ENCODE data around the gene DHRS7B. TPM values are rescaled to one million over a fixed set of nuclear protein-coding genes. Genes with fewer than 3 reads are reported as not detected.
A peak's percentile ranks its signal among the peaks of the same experiment; 100 is the strongest.

Gene DHRS7B
- total and polyA plus RNA-seq, 2 of the 13 experiments (the other 11 are each of a cell fraction or from before 2014, with no cell fraction given): 20.0 to 35.8 TPM

GRCh38 chr17:21094298-21094704, 32.5 kb upstream of the DHRS7B start (continued):
- TF ChIP-seq PAX8 (CRISPR knock-in tag; IDR thresholded peaks at IDR 0.05; ENCODE audit: borderline replicate concordance) (no peak), SNRNP70 (IDR thresholded peaks at IDR 0.05; ENCODE audit: low read depth, low read length) (no peak), ZC3H13 (CRISPR knock-in tag; IDR thresholded peaks at IDR 0.05) (no peak), ZNF678 (CRISPR knock-in tag; IDR thresholded peaks at IDR 0.05) (no peak), U2AF1 (optimal IDR thresholded peaks at IDR 0.05; ENCODE audit: low read depth, low read length) (no peak), GATAD2A (CRISPR knock-in tag; IDR thresholded peaks at IDR 0.05) (0 out of 2 replicates have a peak, but pooled peaks have one; percentile 13), RFX1 (IDR thresholded peaks at IDR 0.05) (no peak), ZNF780A (CRISPR knock-in tag; IDR thresholded peaks at IDR 0.05) (no peak), ZNF713 (CRISPR knock-in tag; IDR thresholded peaks at IDR 0.05) (no peak), GLI4 (CRISPR knock-in tag; IDR thresholded peaks at IDR 0.05; ENCODE audit: borderline replicate concordance) (no peak), PHF21A (CRISPR knock-in tag; IDR thresholded peaks at IDR 0.05) (no peak), ZGPAT (CRISPR knock-in tag; IDR thresholded peaks at IDR 0.05) (peak; percentile 33; the same call in 1 of the 2 replicates), ZNF441 (CRISPR knock-in tag; IDR thresholded peaks at IDR 0.05; ENCODE audit: borderline replicate concordance) (no peak), MAZ (IDR thresholded peaks at IDR 0.05; ENCODE audit: borderline replicate concordance, low read depth, low read length) (no peak), MAZ (CRISPR knock-in tag; IDR thresholded peaks at IDR 0.05; ENCODE audit: low read depth) (no peak), GPBP1L1 (CRISPR knock-in tag; IDR thresholded peaks at IDR 0.05) (no peak), EHMT2 (IDR thresholded peaks at IDR 0.05; ENCODE audit: borderline replicate concordance, low read depth, low read length) (no peak), ZNF343 (CRISPR knock-in tag; IDR thresholded peaks at IDR 0.05) (no peak), TBX2 (CRISPR knock-in tag; IDR thresholded peaks at IDR 0.05; ENCODE audit: borderline replicate concordance) (no peak), NR1H2 (CRISPR knock-in tag; IDR thresholded peaks at IDR 0.05; ENCODE audit: borderline replicate concordance, low read depth) (no peak), ONECUT2 (CRISPR knock-in tag; IDR thresholded peaks at IDR 0.05) (no peak), ZNF790 (CRISPR knock-in tag; IDR thresholded peaks at IDR 0.05; ENCODE audit: borderline replicate concordance) (no peak), ZNF30 (CRISPR knock-in tag; IDR thresholded peaks at IDR 0.05) (no peak), TAF1 (CRISPR knock-in tag; IDR thresholded peaks at IDR 0.05) (no peak), ZBTB2 (CRISPR knock-in tag; IDR thresholded peaks at IDR 0.05; ENCODE audit: low read depth) (no peak), ZNF674 (CRISPR knock-in tag; IDR thresholded peaks at IDR 0.05; ENCODE audit: low read depth) (no peak), ARHGAP35 (CRISPR knock-in tag; IDR thresholded peaks at IDR 0.05; ENCODE audit: borderline replicate concordance) (no peak), MXI1 (IDR thresholded peaks at IDR 0.05; ENCODE audit: borderline replicate concordance, low read depth, low read length) (no peak)
